Upper lobe of right lung (tissue), 1 donor: Measurements from ENCODE around the gene SMAP2. TPM values are rescaled to one million over a fixed set of nuclear protein-coding genes. Genes with fewer than 3 reads are reported as not detected.

Experiments
- ATAC-seq: fragments of 200-7000 bp; cut with Tn5 transposase; one replicate; pipeline ENCODE4 v1.9.1; 2020; ENCODE audit warnings: mild to moderate bottlenecking, moderate library complexity
- DNase-seq: peaks from one replicate; pipeline ENCODE4 v3.0.0-alpha.2; 2020
- H3K27ac ChIP-seq: fragments of 200-600 bp; one replicate; pipeline ENCODE4 v1.8.0; 2022
- H3K27me3 ChIP-seq: fragments of 200-600 bp; one replicate; pipeline ENCODE4 v1.8.0; 2022; ENCODE audit warnings: mild to moderate bottlenecking
- H3K36me3 ChIP-seq: fragments of 200-600 bp; one replicate; pipeline ENCODE4 v1.8.0; 2022
- H3K4me1 ChIP-seq: fragments of 200-600 bp; one replicate; pipeline ENCODE4 v1.8.0; 2022
- H3K4me3 ChIP-seq: fragments of 200-600 bp; one replicate; pipeline ENCODE4 v1.8.0; 2022; ENCODE audit warnings: mild to moderate bottlenecking
- H3K9me3 ChIP-seq: fragments of 200-600 bp; one replicate; pipeline ENCODE4 v1.8.0; 2022
- CTCF ChIP-seq: fragments of 200-600 bp; IDR thresholded peaks from one replicate; pipeline ENCODE4 v1.8.0; 2022; ENCODE audit warnings: antibody characterized with exemption
- intact Hi-C: fragments of 100-400 bp; cut with DNase I; formaldehyde crosslinking; loops from one replicate; pipeline ENCODE4 v1.11.0; 2022
- total RNA-seq: library from RNA; stranded (reverse); fragmentation: NEBNext Ultra II Directional; extraction: Animal tissue kit (Norgen Biotek cat#: 25700); gene quantifications from one replicate; pipeline ENCODE4 v1.2.1, GENCODE V29; 2021
- donor health status: DM: no; HTN: yes; CAD: no; lungs with severe emphysema.

The SMAP2 gene
- total RNA-seq, 1 donor from 2014 or later = 55.3 TPM

- H3K36me3 ChIP-seq = no peaks in the 10 kb centered on the region
- intact Hi-C loops = no loop called here
- DNase-seq = no peak
- no peak for ATAC-seq
- no peaks in the 10 kb centered on the region for H3K4me1 ChIP-seq
- H3K27ac ChIP-seq = no peak overlapping the region
- TF ChIP-seq CTCF = no peak
- H3K9me3 ChIP-seq = peaks cover 81% of the 10 kb centered on the region
- H3K4me3 ChIP-seq = no peak overlapping the region
- H3K27me3 ChIP-seq = no peaks in the 10 kb centered on the region
Observed at GRCh38 chr1:40462956-40463590, 89.5 kb downstream of the SMAP2 start.

GRCh38 chr1:40469327-40469726, 95.8 kb downstream of the SMAP2 start:
- no peak for TF ChIP-seq CTCF
- intact Hi-C loops = no loop called here
- no peaks in the 10 kb centered on the region for H3K27me3 ChIP-seq
- H3K36me3 ChIP-seq = no peaks in the 10 kb centered on the region
- H3K4me1 ChIP-seq = no peaks in the 10 kb centered on the region
- DNase-seq (no peak), ATAC-seq (no peak)
- no peak overlapping the region for H3K4me3 ChIP-seq
- H3K27ac ChIP-seq = no peak overlapping the region
- peaks cover 64% of the 10 kb centered on the region for H3K9me3 ChIP-seq

Other genes starting within 250 kb of the SMAP2 start
- gene RLF, start 212.3 kb upstream of the SMAP2 start, total RNA-seq = 13.4 TPM
- gene TMCO2, start 125.8 kb upstream of the SMAP2 start, total RNA-seq = not detected
- gene ZMPSTE24, start 115.5 kb upstream of the SMAP2 start, total RNA-seq = 39.9 TPM
- 3.8 TPM for gene COL9A2, start 56.4 kb upstream of the SMAP2 start, total RNA-seq
- gene ZFP69B, start 76.7 kb downstream of the SMAP2 start, total RNA-seq = 1.3 TPM
- gene ZFP69, start 103.6 kb downstream of the SMAP2 start, total RNA-seq = 2.8 TPM
- gene EXO5, start 135.0 kb downstream of the SMAP2 start, total RNA-seq = 5.7 TPM
- 4.7 TPM for gene ZNF684, start 157.9 kb downstream of the SMAP2 start, total RNA-seq